CD4-positive, alpha-beta memory T cell (primary cell): ENCODE results near the gene PRDM15. TPM values are rescaled to one million over a fixed set of nuclear protein-coding genes. Genes with fewer than 3 reads are reported as not detected.
"Not testable (repeated sequence)": the region's sequence is repeated elsewhere in the genome, so short reads cannot be mapped to it uniquely, and the experiment has no call there.

Source experiments
- CTCF ChIA-PET: fragments of 350-600 bp; sonication (Branson Sonifier 250); formaldehyde crosslinking; loops from one replicate; lab custom pipeline; 2021; ENCODE audit warnings: inconsistent platforms; ENCODE audit not compliant: partially characterized antibody; lab: Charles Lee
- POLR2A ChIA-PET: fragments of 350-600 bp; sonication (Branson Sonifier 250); formaldehyde crosslinking; loops from one replicate; lab custom pipeline; 2021; ENCODE audit not compliant: partially characterized antibody; lab: Charles Lee
- DNase-seq, 5 donors: peaks; one replicate each; pipeline versions ENCODE4 v3.0.0 to v3.0.0-alpha.2; 2020 to 2022; ENCODE audit warnings: mixed read lengths in 1 of 5
- H3K27ac ChIP-seq: one replicate; pipeline ENCODE4 v1.7.0; 2013; ENCODE audit warnings: low read depth, low read length
- H3K27me3 ChIP-seq: 2 replicates; pipeline ENCODE4 v1.7.0; 2013; ENCODE audit warnings: mild to moderate bottlenecking, low read length, moderate library complexity; ENCODE audit not compliant: insufficient read depth
- H3K36me3 ChIP-seq: 2 replicates; pipeline ENCODE4 v1.7.0; 2013; ENCODE audit warnings: mild to moderate bottlenecking, low read length, moderate library complexity; ENCODE audit not compliant: insufficient read depth
- H3K4me1 ChIP-seq: 2 replicates; pipeline ENCODE4 v1.7.0; 2013; ENCODE audit warnings: mild to moderate bottlenecking, low read length, moderate library complexity; ENCODE audit not compliant: insufficient read depth
- H3K4me3 ChIP-seq, 2 donors: one replicate each; pipeline ENCODE4 v1.7.0; 2013; ENCODE audit warnings: low read length in 2 of 2, mild to moderate bottlenecking in 1 of 2
- H3K9me3 ChIP-seq, 2 donors: one replicate each; pipeline ENCODE4 v1.7.0; 2013; ENCODE audit warnings: low read length in 2 of 2, control low read depth in 1 of 2; ENCODE audit not compliant: control insufficient read depth in 1 of 2
- H3K27ac Mint-ChIP-seq, 7 donors: one replicate each; pipeline ENCODE4 v1.8.0; 2020 to 2021; ENCODE audit warnings: mixed read lengths in 7 of 7, mild to moderate bottlenecking in 6 of 7, inconsistent platforms in 3 of 7, moderate library complexity in 3 of 7
- H3K27me3 Mint-ChIP-seq, 2 donors: one replicate each; pipeline ENCODE4 v1.8.0; 2020 to 2021; ENCODE audit warnings: mixed read lengths in 2 of 2
- H3K36me3 Mint-ChIP-seq, 2 donors: one replicate each; pipeline ENCODE4 v1.8.0; 2020 to 2021; ENCODE audit warnings: mixed read lengths in 2 of 2, inconsistent platforms in 1 of 2, mild to moderate bottlenecking in 1 of 2
- H3K4me1 Mint-ChIP-seq, 4 donors: one replicate each; pipeline ENCODE4 v1.8.0; 2020 to 2021; ENCODE audit warnings: mixed read lengths in 4 of 4, mild to moderate bottlenecking in 1 of 4
- H3K4me3 Mint-ChIP-seq, 8 donors: one replicate each; pipeline ENCODE4 v1.8.0; 2020 to 2021; ENCODE audit warnings: mixed read lengths in 8 of 8, mild to moderate bottlenecking in 7 of 8, moderate library complexity in 6 of 8, inconsistent platforms in 3 of 8
- H3K9me3 Mint-ChIP-seq, 8 donors: one replicate each; pipeline ENCODE4 v1.8.0; 2020 to 2021; ENCODE audit warnings: mixed read lengths in 8 of 8, mild to moderate bottlenecking in 5 of 8, inconsistent platforms in 3 of 8, moderate library complexity in 1 of 8
- intact Hi-C: fragments of 100-400 bp; cut with micrococcal nuclease; formaldehyde crosslinking; loops from one replicate; pipeline ENCODE4 v1.15.1; 2023
- polyA plus RNA-seq, 2 donors: library from polyadenylated mRNA; unstranded; fragments of 300-500 nt; fragmentation: Illumina TruSeq; gene quantifications; one replicate each; pipeline ENCODE4 v1.2.3, GENCODE V29; 2021
- total RNA-seq, 2 experiments: library from RNA; stranded (reverse); gene quantifications; one replicate each; pipeline ENCODE4 v1.2.3, GENCODE V29; 2021

PRDM15 gene
- total and polyA plus RNA-seq, 4 experiments from 2014 or later = 0.50 to 14.3 (median 8.8) TPM

GRCh38 chr21:41794600-41794999 is 84.5 kb downstream of the PRDM15 start:
- Histone ChIP-seq H3K9me3 (peaks cover 0 to 9% of the 10 kb centered on the region in 2 donors), H3K36me3 (no peaks in the 10 kb centered on the region), H3K27ac (no peak overlapping the region), H3K27me3 (no peaks in the 10 kb centered on the region), H3K4me1 (no peaks in the 10 kb centered on the region), H3K4me3 (no peak overlapping the region)
- intact Hi-C loops = no loop called here
- H3K27me3 Mint-ChIP-seq = peaks cover 6 to 9% of the 10 kb centered on the region in 2 donors
- CTCF ChIA-PET = interaction anchor here (0.7 kb wide), 1 partner anchor 23 kb away, joined by 3 read pairs; no protein-coding TSS in a partner anchor
- peaks cover 14 to 16% of the 10 kb centered on the region in 2 donors for H3K36me3 Mint-ChIP-seq
- H3K4me1 Mint-ChIP-seq = no peaks in the 10 kb centered on the region
- POLR2A ChIA-PET = no interaction called here
- H3K27ac Mint-ChIP-seq = no peak overlapping the region
- no peak overlapping the region for H3K4me3 Mint-ChIP-seq
- no peak for DNase-seq
- peaks cover 0 to 30% (median 24%) of the 10 kb centered on the region in 8 donors for H3K9me3 Mint-ChIP-seq

- Histone ChIP-seq H3K36me3 (no peaks in the 10 kb centered on the region), H3K27me3 (no peaks in the 10 kb centered on the region), H3K27ac (no peak overlapping the region), H3K4me1 (no peaks in the 10 kb centered on the region), H3K9me3 (peaks cover 0 to 9% of the 10 kb centered on the region in 2 donors), H3K4me3 (no peak overlapping the region)
- POLR2A ChIA-PET = no interaction called here
- Mint-ChIP-seq H3K27me3 (peaks cover 10 to 12% of the 10 kb centered on the region in 2 donors), H3K4me3 (no peak overlapping the region), H3K9me3 (peaks cover 0 to 30% (median 24%) of the 10 kb centered on the region in 8 donors), H3K4me1 (no peaks in the 10 kb centered on the region), H3K27ac (no peak overlapping the region), H3K36me3 (peaks cover 2 to 7% of the 10 kb centered on the region in 2 donors)
- CTCF ChIA-PET = no interaction called here
- intact Hi-C loops = no loop called here
- no peak for DNase-seq
Measured at GRCh38 chr21:41792711-41793110, 86.4 kb downstream of the PRDM15 start.

- ChIA-PET CTCF (no interaction called here), POLR2A (no interaction called here)
- intact Hi-C loops = no loop called here
- Mint-ChIP-seq H3K27ac (no peak overlapping the region), H3K36me3 (no peaks in the 10 kb centered on the region), H3K27me3 (peaks cover 26 to 30% of the 10 kb centered on the region in 2 donors), H3K4me3 (no peak overlapping the region), H3K4me1 (peaks cover 0 to 8% (median 3%) of the 10 kb centered on the region in 4 donors), H3K9me3 (peaks cover 0 to 4% (median 3%) of the 10 kb centered on the region in 8 donors)
- H3K4me1 ChIP-seq = peaks cover 9% of the 10 kb centered on the region
- no peak overlapping the region for H3K4me3 ChIP-seq
- no peaks in the 10 kb centered on the region for H3K36me3 ChIP-seq
- DNase-seq = no peak
- H3K27ac ChIP-seq = no peak overlapping the region
- no peaks in the 10 kb centered on the region for H3K9me3 ChIP-seq
- peaks cover 18% of the 10 kb centered on the region for H3K27me3 ChIP-seq
Measured at GRCh38 chr21:41786509-41786987, 92.6 kb downstream of the PRDM15 start.

GRCh38 chr21:41785262-41785661 is 93.9 kb downstream of the PRDM15 start:
- CTCF ChIA-PET, H3K36me3 Mint-ChIP-seq, H3K27ac Mint-ChIP-seq, POLR2A ChIA-PET, H3K4me1 Mint-ChIP-seq, DNase-seq, H3K9me3 Mint-ChIP-seq, H3K4me3 ChIP-seq, H3K9me3 ChIP-seq, H3K36me3 ChIP-seq, intact Hi-C loops, H3K4me1 ChIP-seq, H3K27ac ChIP-seq, H3K4me3 Mint-ChIP-seq: not testable (repeated sequence)
- peaks cover 26% of the 10 kb centered on the region for H3K27me3 ChIP-seq
- peaks cover 33 to 36% of the 10 kb centered on the region in 2 donors for H3K27me3 Mint-ChIP-seq

- no peak for DNase-seq
- Mint-ChIP-seq H3K4me1 (peaks cover 1 to 8% (median 5%) of the 10 kb centered on the region in 4 donors), H3K27ac (no peak overlapping the region), H3K9me3 (peaks cover 0 to 2% (median 0%) of the 10 kb centered on the region in 8 donors), H3K27me3 (peaks cover 37% of the 10 kb centered on the region in 2 donors), H3K4me3 (no peak overlapping the region), H3K36me3 (no peaks in the 10 kb centered on the region)
- Histone ChIP-seq H3K4me1 (peaks cover 9% of the 10 kb centered on the region), H3K36me3 (no peaks in the 10 kb centered on the region), H3K27me3 (peaks cover 32% of the 10 kb centered on the region), H3K27ac (no peak overlapping the region), H3K9me3 (no peaks in the 10 kb centered on the region), H3K4me3 (no peak overlapping the region)
- ChIA-PET CTCF (no interaction called here), POLR2A (no interaction called here)
- intact Hi-C loops = no loop called here
Measured at GRCh38 chr21:41784456-41785102, 94.6 kb downstream of the PRDM15 start.

- peaks cover 0 to 2% (median 0%) of the 10 kb centered on the region in 8 donors for H3K9me3 Mint-ChIP-seq
- H3K4me3 Mint-ChIP-seq = no peak overlapping the region
- peaks cover 41% of the 10 kb centered on the region for H3K27me3 ChIP-seq
- no peak overlapping the region for H3K4me3 ChIP-seq
- intact Hi-C loops = no loop called here
- no peak overlapping the region for H3K27ac ChIP-seq
- peaks cover 41% of the 10 kb centered on the region in 2 donors for H3K27me3 Mint-ChIP-seq
- ChIA-PET POLR2A (no interaction called here), CTCF (no interaction called here)
- H3K27ac Mint-ChIP-seq = no peak overlapping the region
- H3K36me3 Mint-ChIP-seq = no peaks in the 10 kb centered on the region
- peaks cover 9% of the 10 kb centered on the region for H3K4me1 ChIP-seq
- DNase-seq = no peak
- H3K9me3 ChIP-seq = no peaks in the 10 kb centered on the region
- H3K4me1 Mint-ChIP-seq = peaks cover 6 to 8% (median 8%) of the 10 kb centered on the region in 4 donors
- no peaks in the 10 kb centered on the region for H3K36me3 ChIP-seq
Measured at GRCh38 chr21:41783476-41784180, 95.5 kb downstream of the PRDM15 start.

- Histone ChIP-seq H3K36me3 (no peaks in the 10 kb centered on the region), H3K9me3 (no peaks in the 10 kb centered on the region), H3K27ac (no peak overlapping the region), H3K4me3 (no peak overlapping the region), H3K4me1 (peaks cover 9% of the 10 kb centered on the region), H3K27me3 (peaks cover 49% of the 10 kb centered on the region)
- Mint-ChIP-seq H3K27me3 (peaks cover 43 to 51% of the 10 kb centered on the region in 2 donors), H3K4me3 (no peak overlapping the region), H3K27ac (no peak overlapping the region), H3K4me1 (peaks cover 6 to 8% (median 8%) of the 10 kb centered on the region in 4 donors), H3K36me3 (no peaks in the 10 kb centered on the region), H3K9me3 (peaks cover 0 to 2% (median 0%) of the 10 kb centered on the region in 8 donors)
- intact Hi-C loops = no loop called here
- no peak for DNase-seq
- POLR2A ChIA-PET = no interaction called here
- CTCF ChIA-PET = no interaction called here
Measured at GRCh38 chr21:41781050-41781410, 98.1 kb downstream of the PRDM15 start.
